ENCODE measurements around the gene SPRN. TPM values are rescaled to one million over a fixed set of nuclear protein-coding genes. Genes with fewer than 3 reads are reported as not detected.

SPRN gene
- total RNA-seq, 1 experiment from 2014 or later, result not detected

Other genes starting within 250 kb of the SPRN start
- gene UTF1, start 194.4 kb downstream of the SPRN start, total RNA-seq (2014; rRNA removed; shearing (Covaris generic); ENCODE audit: low replicate concordance), result not detected in 2 replicates
- gene VENTX, start 186.8 kb downstream of the SPRN start, total RNA-seq (2014; rRNA removed; shearing (Covaris generic); ENCODE audit: low replicate concordance), result not detected in 2 replicates
- 0.52 and 1.5 TPM in 2 replicates for gene ADAM8, start 147.8 kb downstream of the SPRN start, total RNA-seq (2014; rRNA removed; shearing (Covaris generic); ENCODE audit: low replicate concordance)
- 58.6 and 80.8 TPM in 2 replicates for gene TUBGCP2, start 115.8 kb downstream of the SPRN start, total RNA-seq (2014; rRNA removed; shearing (Covaris generic); ENCODE audit: low replicate concordance)
- 42.0 and 75.7 TPM in 2 replicates for gene ZNF511, start 115.7 kb downstream of the SPRN start, total RNA-seq (2014; rRNA removed; shearing (Covaris generic); ENCODE audit: low replicate concordance)
- not detected in 2 replicates for gene CALY, start 87.7 kb downstream of the SPRN start, total RNA-seq (2014; rRNA removed; shearing (Covaris generic); ENCODE audit: low replicate concordance)
- not detected in 2 replicates for gene PRAP1, start 77.3 kb downstream of the SPRN start, total RNA-seq (2014; rRNA removed; shearing (Covaris generic); ENCODE audit: low replicate concordance)
- gene FUOM, start 66.6 kb downstream of the SPRN start, total RNA-seq (2014; rRNA removed; shearing (Covaris generic); ENCODE audit: low replicate concordance), result 10.8 and 50.8 TPM in 2 replicates
- gene ECHS1, start 51.3 kb downstream of the SPRN start, total RNA-seq (2014; rRNA removed; shearing (Covaris generic); ENCODE audit: low replicate concordance), result 73.8 and 120 TPM in 2 replicates
- 0.54 and 0.66 TPM in 2 replicates for gene PAOX, start 45.4 kb downstream of the SPRN start, total RNA-seq (2014; rRNA removed; shearing (Covaris generic); ENCODE audit: low replicate concordance)
- 33.6 and 39.4 TPM in 2 replicates for gene MTG1, start 30.5 kb downstream of the SPRN start, total RNA-seq (2014; rRNA removed; shearing (Covaris generic); ENCODE audit: low replicate concordance)
- 0.35 and 1.5 TPM in 2 replicates for gene SCART1, start 29.3 kb upstream of the SPRN start, total RNA-seq (2014; rRNA removed; shearing (Covaris generic); ENCODE audit: low replicate concordance)
- gene CYP2E1, start 102.7 kb upstream of the SPRN start, total RNA-seq (2014; rRNA removed; shearing (Covaris generic); ENCODE audit: low replicate concordance), result 0.99 TPM in 1 of 2 replicates, not detected in the other
- gene SYCE1, start 141.0 kb upstream of the SPRN start, total RNA-seq (2014; rRNA removed; shearing (Covaris generic); ENCODE audit: low replicate concordance), result not detected in 2 replicates
- not detected in 2 replicates for gene FRG2B, start 202.2 kb upstream of the SPRN start, total RNA-seq (2014; rRNA removed; shearing (Covaris generic); ENCODE audit: low replicate concordance)